ENCODE results near the gene ZNF280A.

- TF ChIP-seq CTCF (IDR thresholded peaks at IDR 0.05; ENCODE audit: insufficient read depth, low read depth, low read length) = no peak
- TF ChIP-seq EZH2 (IDR thresholded peaks at IDR 0.05; ENCODE audit: insufficient read depth, low read length) = no peak
These were observed 13.3 kb upstream of the ZNF280A start for GRCh38 chr22:22533417-22533816.
